Activated naive CD4-positive, alpha-beta T cell treated with anti-CD3 and anti-CD28 coated beads, Interleukin-2, amount 50 U/mL, for 72 hours (primary cell): ENCODE measurements around the gene HSPB2. TPM values are rescaled to one million over a fixed set of nuclear protein-coding genes. Genes with fewer than 3 reads are reported as not detected.

Experiments
- ATAC-seq, 2 donors: fragments of 150-1000 bp; cut with Tn5 transposase; 2 replicates each; pipeline ENCODE4 v1.10.0; 2021; ENCODE audit warnings: mild to moderate bottlenecking in 2 of 2, moderate library complexity in 2 of 2
- DNase-seq, 2 donors: peaks; one replicate each; pipeline ENCODE4 v3.0.0; 2021 to 2022; ENCODE audit warnings: low spot score in 2 of 2
- H3K27ac Mint-ChIP-seq, 2 donors: one replicate each; pipeline ENCODE4 v1.8.0; 2022; ENCODE audit warnings: mild to moderate bottlenecking in 2 of 2, mixed read lengths in 2 of 2
- H3K36me3 Mint-ChIP-seq, 2 donors: one replicate each; pipeline ENCODE4 v1.8.0; 2022; ENCODE audit warnings: mixed read lengths in 2 of 2
- H3K9me3 Mint-ChIP-seq, 2 donors: one replicate each; pipeline ENCODE4 v1.8.0; 2022; ENCODE audit warnings: mixed read lengths in 2 of 2
- total RNA-seq, 2 donors: library from RNA; stranded (reverse); gene quantifications; one replicate each; pipeline ENCODE4 v1.2.3, GENCODE V29; 2022

Gene HSPB2
- total RNA-seq, 2 donors from 2014 or later = not detected

DNA sequence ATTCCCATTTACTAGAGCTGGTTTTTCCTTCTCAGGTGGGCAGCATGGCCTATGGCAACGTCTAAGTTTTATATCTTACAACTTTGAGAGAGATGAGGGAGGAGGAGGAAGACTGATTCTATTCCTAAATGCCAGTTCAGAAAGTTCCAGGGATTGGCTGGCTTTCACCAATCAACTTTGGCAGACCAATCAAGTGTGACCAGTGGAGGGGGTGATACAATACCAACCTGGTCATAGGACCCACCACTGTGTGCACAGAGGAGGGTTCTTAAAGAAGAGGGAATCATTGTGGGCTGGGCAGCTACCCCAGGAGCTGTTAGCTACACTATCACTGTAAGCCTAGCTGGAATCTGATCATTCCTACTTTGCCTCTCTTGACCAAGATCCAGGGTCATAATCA is 32.7 kb downstream of the HSPB2 start:
- H3K36me3 Mint-ChIP-seq = peaks cover 0 to 14% of the 10 kb centered on the region in 2 donors
- no peak for DNase-seq
- ATAC-seq = no peak
- H3K9me3 Mint-ChIP-seq = no peaks in the 10 kb centered on the region
- H3K27ac Mint-ChIP-seq = peak overlapping the region; percentile 90 to 97

DNA sequence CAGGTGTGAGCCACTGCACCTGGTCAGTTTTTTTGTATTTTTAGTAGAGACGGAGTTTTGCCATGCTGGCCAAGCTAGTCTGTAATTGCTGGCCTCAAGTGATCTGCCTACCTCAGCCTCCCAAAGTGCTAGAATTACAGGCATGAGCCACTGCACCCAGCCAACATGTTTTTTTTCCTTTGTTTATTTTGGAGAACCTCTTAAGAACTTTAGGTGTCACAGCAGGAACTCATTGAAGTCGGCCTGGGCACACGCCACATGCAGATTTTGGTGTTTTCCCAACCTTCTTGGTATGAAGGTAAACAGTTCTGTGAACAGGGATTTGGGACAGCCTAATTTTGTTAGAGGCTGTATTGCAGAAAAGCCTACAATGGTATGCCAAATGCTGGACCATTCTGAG is 34.0 kb downstream of the HSPB2 start:
- ATAC-seq (no peak), DNase-seq (no peak)
- Mint-ChIP-seq H3K27ac (no peak overlapping the region), H3K36me3 (peaks cover 0 to 15% of the 10 kb centered on the region in 2 donors), H3K9me3 (no peaks in the 10 kb centered on the region)

DNA sequence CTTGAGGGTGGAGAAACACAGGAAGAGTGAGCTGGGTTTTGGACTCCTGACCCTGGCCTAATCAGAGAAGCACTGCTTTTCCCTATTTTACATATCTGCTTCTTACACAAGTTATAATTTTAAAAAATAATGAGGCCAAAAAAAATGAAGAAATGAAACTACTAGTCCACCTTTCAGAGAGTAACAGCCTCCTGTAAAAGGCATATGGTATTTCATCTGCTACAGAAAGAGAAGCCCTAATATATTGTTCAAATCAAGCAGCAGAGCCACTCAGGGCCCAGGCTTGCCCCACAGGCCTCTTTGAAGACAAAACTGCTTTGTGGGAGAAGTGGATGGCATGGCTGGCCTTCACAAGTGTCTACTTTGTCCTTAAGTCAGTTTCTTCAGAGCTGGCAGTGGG is 34.6 kb downstream of the HSPB2 start:
- DNase-seq (no peak), ATAC-seq (no peak)
- Mint-ChIP-seq H3K27ac (no peak overlapping the region), H3K36me3 (peaks cover 0 to 19% of the 10 kb centered on the region in 2 donors), H3K9me3 (no peaks in the 10 kb centered on the region)

DNA sequence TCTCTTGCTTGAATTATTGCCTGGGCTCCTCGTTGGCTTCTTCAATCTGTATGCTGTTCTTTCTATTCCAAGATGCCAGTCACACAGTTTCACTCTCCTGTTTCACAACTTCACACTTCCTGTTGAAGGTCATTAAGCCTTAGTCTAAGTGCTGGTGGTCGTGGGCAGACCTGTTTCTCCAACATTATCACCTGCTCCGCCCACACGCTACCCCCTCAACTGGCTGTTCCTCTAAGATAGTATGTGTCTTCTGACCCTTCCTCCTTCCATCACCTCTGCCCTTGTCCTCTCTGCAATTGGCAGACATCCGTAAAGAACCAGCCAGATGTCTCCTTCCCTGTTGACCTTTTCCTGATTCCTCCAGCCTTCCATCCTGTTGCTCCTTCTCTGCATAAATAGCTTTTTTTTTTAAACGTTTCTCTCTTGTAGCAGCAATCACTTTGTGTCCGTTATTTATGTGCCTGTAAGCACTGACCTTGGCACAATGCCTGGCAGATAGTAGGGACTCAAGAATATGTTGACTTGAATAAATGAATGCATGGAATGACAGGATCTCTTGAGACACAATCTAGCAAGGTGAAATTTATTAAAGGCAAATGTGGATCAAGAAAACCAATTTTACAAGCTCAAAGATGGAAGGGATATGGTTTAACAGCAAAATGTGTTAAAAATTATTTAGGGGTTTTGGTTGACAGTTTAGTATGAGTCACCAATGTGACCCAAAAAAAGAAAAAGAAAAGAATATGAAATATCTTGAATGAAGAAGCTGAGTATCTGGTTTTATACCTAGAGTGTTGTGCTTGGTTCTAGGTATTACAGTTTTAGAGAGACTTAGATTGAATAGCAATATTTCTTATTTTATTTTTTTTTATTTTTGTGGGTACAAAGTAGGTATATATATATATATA is 37.2 kb downstream of the HSPB2 start:
- ATAC-seq = no peak
- peaks cover 0 to 12% of the 10 kb centered on the region in 2 donors for H3K36me3 Mint-ChIP-seq
- H3K9me3 Mint-ChIP-seq = no peaks in the 10 kb centered on the region
- peak overlapping the region in 1 of 2 donors; percentile 5 for H3K27ac Mint-ChIP-seq
- DNase-seq = no peak

DNA sequence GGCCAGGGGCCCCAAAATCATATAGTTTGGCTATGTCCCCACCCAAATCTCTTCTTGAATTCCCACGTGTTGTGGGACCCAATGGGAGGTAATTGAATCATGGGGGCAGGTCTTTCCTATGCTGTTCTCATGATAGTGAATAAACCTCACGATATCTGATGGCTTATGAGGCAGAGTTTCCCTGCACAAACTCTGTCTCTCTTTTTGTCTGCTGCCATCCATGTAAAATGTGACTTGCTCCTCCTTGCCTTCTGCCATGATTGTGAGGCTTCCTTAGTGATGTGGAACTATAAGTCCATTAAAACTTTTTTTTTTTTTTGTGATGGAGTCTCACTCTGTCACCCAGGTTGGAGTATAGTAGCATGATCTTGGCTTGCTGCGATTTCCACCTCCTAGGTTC is 39.0 kb downstream of the HSPB2 start:
- H3K27ac Mint-ChIP-seq = no peak overlapping the region
- no peak for ATAC-seq
- no peak for DNase-seq
- no peaks in the 10 kb centered on the region for H3K9me3 Mint-ChIP-seq
- H3K36me3 Mint-ChIP-seq = peaks cover 0 to 5% of the 10 kb centered on the region in 2 donors

DNA sequence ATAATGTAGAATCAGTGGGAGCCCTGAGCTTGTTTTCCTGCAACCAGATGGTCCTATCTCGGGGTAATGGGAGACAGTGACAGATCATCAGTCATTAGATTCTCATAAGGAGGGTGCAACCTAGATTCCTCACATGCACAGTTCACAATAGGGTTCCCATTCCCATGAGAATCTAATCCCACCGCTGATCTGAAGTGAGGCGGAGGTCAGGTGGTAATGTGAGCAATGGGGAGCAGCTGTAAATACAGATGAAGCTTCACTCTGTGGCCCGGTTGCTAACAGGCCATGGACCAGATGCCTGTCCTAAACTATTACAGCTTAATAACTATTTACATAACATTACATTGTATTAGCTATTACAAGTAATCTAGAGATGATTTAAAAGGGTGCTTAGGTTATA is 41.6 kb downstream of the HSPB2 start:
- ATAC-seq (no peak), DNase-seq (no peak)
- Mint-ChIP-seq H3K27ac (no peak overlapping the region), H3K9me3 (no peaks in the 10 kb centered on the region), H3K36me3 (peaks cover 0 to 11% of the 10 kb centered on the region in 2 donors)

DNA sequence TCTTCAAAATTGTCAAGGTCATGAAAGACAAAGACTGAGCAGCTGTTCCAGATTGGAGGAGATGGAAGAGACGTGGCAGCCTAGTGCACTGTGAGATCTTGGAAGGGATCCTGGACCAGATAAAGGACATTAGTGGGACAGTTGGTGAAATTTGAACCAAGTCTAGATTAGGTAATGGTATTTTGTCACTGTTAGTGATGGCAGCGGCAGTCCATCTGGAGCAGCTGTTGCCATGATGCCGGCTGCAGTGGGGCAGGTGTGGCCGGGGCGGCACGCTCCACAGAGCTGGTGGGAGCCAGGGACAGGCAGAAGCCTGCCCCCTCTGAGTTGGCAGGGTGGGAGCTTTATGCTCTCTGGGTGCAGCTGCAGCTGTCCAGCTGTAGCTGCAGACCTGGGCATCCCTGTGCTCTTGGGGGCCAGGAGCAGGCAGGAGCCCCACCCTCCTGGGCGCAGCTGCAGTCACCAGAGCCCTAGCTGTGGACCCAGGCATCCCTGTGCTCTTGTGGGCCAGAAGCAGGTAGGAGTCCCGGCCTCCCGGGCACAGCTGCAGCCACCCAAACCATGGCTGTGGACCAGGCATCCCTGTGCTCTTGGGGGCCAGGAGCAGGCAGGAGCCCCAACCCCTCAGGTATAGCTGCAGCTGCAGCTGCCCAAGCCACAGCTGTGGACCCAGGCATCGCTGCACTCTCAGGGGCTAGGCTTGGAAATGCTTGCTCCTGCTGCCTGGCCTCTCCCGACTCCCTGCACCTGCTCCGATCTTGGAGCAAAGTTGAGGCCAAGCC is 45.3 kb downstream of the HSPB2 start:
- Mint-ChIP-seq H3K27ac (peak overlapping the region in 1 of 2 donors; percentile 59), H3K9me3 (no peaks in the 10 kb centered on the region), H3K36me3 (peaks cover 0 to 6% of the 10 kb centered on the region in 2 donors)
- no peak for ATAC-seq
- DNase-seq = no peak

DNA sequence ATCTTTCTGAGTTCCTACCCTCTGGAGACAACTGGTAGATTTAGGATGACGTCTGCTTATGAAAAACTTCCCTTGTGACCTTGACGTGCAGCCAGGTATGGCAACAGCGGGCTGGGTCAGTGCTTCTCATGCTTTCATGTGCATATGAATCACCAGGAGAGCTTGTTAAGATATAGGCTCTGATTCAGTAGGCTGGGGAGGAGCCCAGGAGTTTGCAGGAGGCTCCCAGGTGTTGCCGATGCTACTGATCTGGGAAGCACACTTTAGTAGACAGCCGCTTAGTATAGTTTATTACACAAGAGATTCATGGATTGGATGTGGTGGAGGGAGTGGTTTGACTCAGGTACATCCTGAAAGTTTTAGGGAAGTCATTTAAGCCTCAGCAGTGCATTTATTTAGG is 48.4 kb downstream of the HSPB2 start:
- Mint-ChIP-seq H3K36me3 (peaks cover 0 to 6% of the 10 kb centered on the region in 2 donors), H3K27ac (no peak overlapping the region), H3K9me3 (no peaks in the 10 kb centered on the region)
- ATAC-seq (peak in 1 of 2 donors; percentile 36), DNase-seq (no peak)

DNA sequence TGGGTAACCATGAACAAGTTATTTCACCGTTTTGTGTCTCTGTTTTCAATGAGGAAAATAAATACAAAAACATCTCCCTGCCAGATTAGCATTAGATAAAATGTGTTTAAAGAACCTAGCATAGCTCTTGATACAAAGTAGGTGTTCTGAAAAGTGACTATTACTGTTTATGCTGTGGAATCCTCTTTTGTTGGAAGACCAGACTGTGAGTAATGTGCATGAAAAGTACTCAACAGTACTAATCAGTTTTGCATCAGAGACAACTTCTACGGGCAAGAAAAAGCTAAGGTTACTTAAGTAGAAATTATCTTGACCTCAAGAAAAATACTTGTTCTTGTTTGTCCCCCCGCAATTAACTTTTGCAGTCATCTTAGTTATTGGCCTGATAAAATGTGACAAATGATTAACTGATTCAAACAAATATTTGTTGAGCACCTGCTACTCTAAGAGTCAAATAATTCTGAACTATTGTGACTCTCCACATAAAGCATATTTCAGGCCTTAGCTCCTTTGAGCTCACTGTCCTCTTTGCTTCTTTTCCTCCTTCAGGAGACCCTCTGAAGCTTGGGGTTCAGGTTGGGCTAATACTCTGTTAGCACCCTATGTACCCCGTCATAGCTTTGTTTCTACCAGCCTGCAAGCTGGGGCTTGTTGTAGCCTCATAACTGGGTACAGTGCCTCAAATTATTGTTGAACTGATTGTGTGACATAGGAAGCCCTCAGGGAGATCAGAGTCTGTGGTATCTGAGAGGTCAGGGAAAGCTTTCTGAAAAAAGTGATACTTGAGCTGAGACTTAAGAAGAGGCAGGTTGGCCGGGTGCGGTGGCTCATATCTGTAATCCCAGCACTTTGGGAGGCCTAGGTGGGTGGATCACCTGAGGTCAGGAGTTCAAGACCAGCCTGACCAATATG is 49.1 kb downstream of the HSPB2 start:
- no peaks in the 10 kb centered on the region for H3K9me3 Mint-ChIP-seq
- H3K27ac Mint-ChIP-seq = no peak overlapping the region
- peaks cover 0 to 6% of the 10 kb centered on the region in 2 donors for H3K36me3 Mint-ChIP-seq
- DNase-seq (no peak), ATAC-seq (no peak)

Other genes with a start within 250 kb of the HSPB2 start
- gene PPP2R1B, start 146.3 kb upstream of the HSPB2 start, total RNA-seq = 10 to 100 TPM; 53.9 to 57.3 TPM
- 10 to 100 TPM; 24.0 to 40.5 TPM for gene ALG9, start 41.2 kb upstream of the HSPB2 start, total RNA-seq
- 1 to 10 TPM; 4.9 to 5.1 TPM for gene FDXACB1, start 33.6 kb upstream of the HSPB2 start, total RNA-seq
- gene CFAP68, start 33.2 kb upstream of the HSPB2 start, total RNA-seq = 10 to 100 TPM; 30.8 to 35.7 TPM
- gene CRYAB, start 964 bp upstream of the HSPB2 start, total RNA-seq = not detected
- not detected for gene C11orf52, start 6.2 kb downstream of the HSPB2 start, total RNA-seq
- 10 to 100 TPM in 1 of 2 donors, 1 to 10 TPM in 1; 5.6 to 30.2 TPM for gene DIXDC1, start 24.6 kb downstream of the HSPB2 start, total RNA-seq
- gene DLAT, start 112.7 kb downstream of the HSPB2 start, total RNA-seq = 10 to 100 TPM; 37.4 to 46.4 TPM
- gene PIH1D2, start 161.3 kb downstream of the HSPB2 start, total RNA-seq = 1 to 10 TPM; 1.2 to 2.5 TPM
- 10 to 100 TPM; 16.9 to 20.1 TPM for gene NKAPD1, start 161.6 kb downstream of the HSPB2 start, total RNA-seq
- gene TIMM8B, start 174.0 kb downstream of the HSPB2 start, total RNA-seq = 10 to 100 TPM; 33.5 to 49.4 TPM
- 100 to 1,000 TPM; 106 to 115 TPM for gene SDHD, start 174.1 kb downstream of the HSPB2 start, total RNA-seq